Measurements from ENCODE around the gene WNT8B.

GRCh38 chr10:100419911-100420449 lies 42.8 kb upstream of the WNT8B start:
- TF ChIP-seq, protein P1, sequence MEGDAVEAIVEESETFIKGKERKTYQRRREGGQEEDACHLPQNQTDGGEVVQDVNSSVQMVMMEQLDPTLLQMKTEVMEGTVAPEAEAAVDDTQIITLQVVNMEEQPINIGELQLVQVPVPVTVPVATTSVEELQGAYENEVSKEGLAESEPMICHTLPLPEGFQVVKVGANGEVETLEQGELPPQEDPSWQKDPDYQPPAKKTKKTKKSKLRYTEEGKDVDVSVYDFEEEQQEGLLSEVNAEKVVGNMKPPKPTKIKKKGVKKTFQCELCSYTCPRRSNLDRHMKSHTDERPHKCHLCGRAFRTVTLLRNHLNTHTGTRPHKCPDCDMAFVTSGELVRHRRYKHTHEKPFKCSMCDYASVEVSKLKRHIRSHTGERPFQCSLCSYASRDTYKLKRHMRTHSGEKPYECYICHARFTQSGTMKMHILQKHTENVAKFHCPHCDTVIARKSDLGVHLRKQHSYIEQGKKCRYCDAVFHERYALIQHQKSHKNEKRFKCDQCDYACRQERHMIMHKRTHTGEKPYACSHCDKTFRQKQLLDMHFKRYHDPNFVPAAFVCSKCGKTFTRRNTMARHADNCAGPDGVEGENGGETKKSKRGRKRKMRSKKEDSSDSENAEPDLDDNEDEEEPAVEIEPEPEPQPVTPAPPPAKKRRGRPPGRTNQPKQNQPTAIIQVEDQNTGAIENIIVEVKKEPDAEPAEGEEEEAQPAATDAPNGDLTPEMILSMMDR (IDR thresholded peaks at IDR 0.05), result no peak
- no peak for TF ChIP-seq POLR2AphosphoS5 (IDR thresholded peaks at IDR 0.05)

All from gastroesophageal sphincter (tissue), 3 donors.